IMR-90 (cell line): ENCODE data around the gene TMEM218. TPM values are rescaled to one million over a fixed set of nuclear protein-coding genes. Genes with fewer than 3 reads are reported as not detected.

ENCODE experiments used
- ATAC-seq: fragments of 200-7000 bp; cut with Tn5 transposase; 2 replicates; pipeline ENCODE4 v1.9.1; 2020; ENCODE audit warnings: low read depth, mild to moderate bottlenecking, moderate library complexity
- BruUV-seq: library from RNA; stranded (reverse); fragments of 400-500 nt; replicated peaks from 2 replicates; lab custom pipeline; 2021; lab: Mats Ljungman, UMichigan
- CTCF ChIA-PET: fragments of 300-600 bp; formaldehyde crosslinking; extraction: SDS; loops from one replicate; lab custom pipeline; 2021; ENCODE audit warnings: antibody characterized with exemption; lab: Yijun Ruan, JAX
- POLR2A ChIA-PET: fragments of 300-600 bp; sonication (Branson Sonifier 250); formaldehyde crosslinking; loops from one replicate; lab custom pipeline; 2022; ENCODE audit warnings: antibody characterized with exemption; ENCODE audit not compliant: unreplicated experiment; lab: Charles Lee
- DNase-seq: peaks from one replicate; pipeline ENCODE4 v3.0.0; 2013
- H2AFZ ChIP-seq: replicated peaks from 2 replicates; pipeline ENCODE3; 2013; ENCODE audit warnings: low read length, mild to moderate bottlenecking; ENCODE audit not compliant: poor library complexity
- H2AK5ac ChIP-seq: 2 replicates; pipeline ENCODE4 v1.6.1; 2013; ENCODE audit warnings: low read depth, low read length, inconsistent platforms
- H2AK9ac ChIP-seq: replicated peaks from 2 replicates; pipeline ENCODE3; 2013; ENCODE audit warnings: mild to moderate bottlenecking, low read depth, low read length, moderate library complexity; ENCODE audit not compliant: poor library complexity
- H2BK120ac ChIP-seq: 2 replicates; pipeline ENCODE4 v1.6.1; 2013; ENCODE audit warnings: low read depth, low read length, inconsistent platforms
- H2BK15ac ChIP-seq: 3 replicates; pipeline ENCODE4 v1.6.1; 2013; ENCODE audit warnings: low read depth, low read length, inconsistent platforms
- H2BK20ac ChIP-seq: 2 replicates; pipeline ENCODE4 v1.6.1; 2013; ENCODE audit warnings: low read depth, mild to moderate bottlenecking, inconsistent platforms, low read length, moderate library complexity
- H2BK5ac ChIP-seq: 2 replicates; pipeline ENCODE4 v1.6.1; 2013; ENCODE audit warnings: mild to moderate bottlenecking, low read depth, low read length, inconsistent platforms; ENCODE audit not compliant: poor library complexity, severe bottlenecking
- H3K14ac ChIP-seq: replicated peaks from 2 replicates; pipeline ENCODE4 v1.6.1; 2013; ENCODE audit warnings: low read depth, low read length, inconsistent platforms
- H3K18ac ChIP-seq: 2 replicates; pipeline ENCODE4 v1.6.1; 2013; ENCODE audit warnings: low read depth, low read length, control low read depth
- H3K23ac ChIP-seq: 2 replicates; pipeline ENCODE4 v1.6.1; 2013; ENCODE audit warnings: low read depth, low read length, inconsistent platforms
- H3K27ac ChIP-seq: 2 replicates; pipeline ENCODE4 v1.5.1; 2013; ENCODE audit warnings: mild to moderate bottlenecking, control low read depth, low read length; ENCODE audit not compliant: insufficient read depth
- H3K27me3 ChIP-seq: 2 replicates; pipeline ENCODE4 v1.6.1; 2013; ENCODE audit warnings: low read length; ENCODE audit not compliant: control insufficient read depth, insufficient read depth
- H3K36me3 ChIP-seq: 2 replicates; pipeline ENCODE4 v1.6.1; 2013; ENCODE audit warnings: low read length, mixed read lengths; ENCODE audit not compliant: control insufficient read depth, insufficient read depth
- H3K4ac ChIP-seq: 2 replicates; pipeline ENCODE4 v1.6.1; 2013; ENCODE audit warnings: low read depth, low read length, inconsistent platforms
- H3K4me1 ChIP-seq: 2 replicates; pipeline ENCODE4 v1.6.1; 2013; ENCODE audit warnings: low read length, mixed read lengths; ENCODE audit not compliant: control insufficient read depth, insufficient read depth
- H3K4me2 ChIP-seq: 2 replicates; pipeline ENCODE4 v1.6.1; 2013; ENCODE audit warnings: low read depth, mild to moderate bottlenecking, control low read depth, low read length, moderate library complexity
- H3K4me3 ChIP-seq: 2 replicates; pipeline ENCODE4 v1.5.1; 2013; ENCODE audit warnings: low read depth, mild to moderate bottlenecking, control low read depth, low read length, moderate library complexity; ENCODE audit not compliant: insufficient read depth
- H3K56ac ChIP-seq: 2 replicates; pipeline ENCODE4 v1.6.1; 2013; ENCODE audit warnings: low read length, inconsistent platforms; ENCODE audit not compliant: insufficient read depth; ENCODE audit errors: extremely low read depth
- H3K79me1 ChIP-seq, 2 experiments: 2 replicates each; pipeline ENCODE4 v1.6.1; 2013; ENCODE audit warnings: low read length in 2 of 2, inconsistent platforms in 1 of 2, low read depth in 1 of 2
- H3K9ac ChIP-seq: 2 replicates; pipeline ENCODE4 v1.6.1; 2013; ENCODE audit warnings: low read depth, low read length, control low read depth
- H3K9me1 ChIP-seq: 2 replicates; pipeline ENCODE4 v1.6.1; 2013; ENCODE audit warnings: low read length, inconsistent platforms; ENCODE audit not compliant: insufficient read depth
- H3K9me3 ChIP-seq: 2 replicates; pipeline ENCODE4 v1.6.1; 2013; ENCODE audit warnings: low read length; ENCODE audit not compliant: control insufficient read depth, insufficient read depth
- H4K20me1 ChIP-seq: 2 replicates; pipeline ENCODE4 v1.6.1; 2013; ENCODE audit warnings: low read length, inconsistent platforms; ENCODE audit not compliant: insufficient read depth
- H4K5ac ChIP-seq: 2 replicates; pipeline ENCODE4 v1.6.1; 2013; ENCODE audit warnings: mild to moderate bottlenecking, low read depth, low read length, control low read depth
- H4K8ac ChIP-seq, 2 experiments: 2 replicates each; pipeline ENCODE4 v1.6.1; 2013; ENCODE audit warnings: low read depth in 2 of 2, low read length in 2 of 2, control low read depth in 1 of 2, inconsistent platforms in 1 of 2
- H4K91ac ChIP-seq: 2 replicates; pipeline ENCODE4 v1.6.1; 2013; ENCODE audit warnings: low read depth, low read length, inconsistent platforms; ENCODE audit not compliant: insufficient read depth
- BHLHE40 ChIP-seq: fragments of 150-350 bp; IDR thresholded peaks from 2 replicates; pipeline ENCODE4 v1.6.1; 2016; ENCODE audit warnings: mild to moderate bottlenecking, low read depth, low read length
- RAD21 ChIP-seq: IDR thresholded peaks from 2 replicates; pipeline ENCODE4 v1.6.1; 2012; ENCODE audit warnings: low read length, improper control_type of control experiment
- dilution Hi-C: fragments of 300-500 bp; cut with HindIII; formaldehyde crosslinking; loops from one replicate; pipeline ENCODE4 v1.14.3; 2018; ENCODE audit warnings: low sequenced_read_pairs; ENCODE audit not compliant: unreplicated experiment
- in situ Hi-C: fragments of 300-500 bp; cut with MboI; formaldehyde crosslinking; loops from 3 replicates; pipeline ENCODE4 v1.14.3; 2019; ENCODE audit warnings: low sequenced_read_pairs, inconsistent platforms, mixed read lengths
- intact Hi-C: fragments of 100-400 bp; cut with micrococcal nuclease; formaldehyde crosslinking; loops from 2 replicates; pipeline ENCODE4 v1.10.0; 2022
- polyA plus RNA-seq, 3 experiments: library from polyadenylated mRNA; depleted of rRNA; stranded (reverse); fragments of >200 nt; gene quantifications; 2 replicates each; pipeline ENCODE4 v1.2.3, GENCODE V29; 2012; ENCODE audit warnings: low replicate concordance in 1 of 3
- total RNA-seq: library from RNA; depleted of rRNA; stranded (reverse); fragments of >200 nt; gene quantifications from 2 replicates; pipeline ENCODE4 v1.2.3, GENCODE V29; 2012

TMEM218 gene
- total and polyA plus RNA-seq, 2 of the 4 experiments (the other 2 are of a cell fraction) = 19.4 to 23.0 TPM

- POLR2A ChIA-PET = no interaction called here
These were observed 36.6 kb upstream of the TMEM218 start for GRCh38 chr11:125148011-125148410.

More at GRCh38 chr11:125148011-125148410, 36.6 kb upstream of the TMEM218 start:
- Histone ChIP-seq H4K5ac (no peak overlapping the region), H3K56ac (no peak overlapping the region), H3K4me2 (no peak overlapping the region), H4K20me1 (no peaks in the 10 kb centered on the region), H3K23ac (no peak overlapping the region), H3K4me1 (no peaks in the 10 kb centered on the region), H2BK5ac (no peak overlapping the region), H3K9me1 (no peaks in the 10 kb centered on the region), H3K18ac (no peak overlapping the region), H3K14ac (no peak overlapping the region), H3K36me3 (no peaks in the 10 kb centered on the region), H3K79me1 (no peaks in the 10 kb centered on the region), H3K27ac (no peak overlapping the region), H4K91ac (no peak overlapping the region), H3K4ac (no peak overlapping the region), H2AK9ac (no peak overlapping the region), H2AK5ac (no peak overlapping the region), H3K9ac (no peak overlapping the region), H3K4me3 (no peak overlapping the region), H2BK120ac (no peak overlapping the region), H2BK20ac (no peak overlapping the region), H3K9me3 (no peaks in the 10 kb centered on the region; the same call in 1 of the 2 replicates), H3K27me3 (peaks cover 23% of the 10 kb centered on the region), H2AFZ (no peak overlapping the region), H2BK15ac (no peak overlapping the region), H4K8ac (no peak overlapping the region)
- no TSS peak for BruUV-seq
- ATAC-seq (no peak), DNase-seq (no peak)
- dilution Hi-C loops = no loop called here
- CTCF ChIA-PET = no interaction called here
- TF ChIP-seq BHLHE40 (no peak), RAD21 (no peak)
- in situ Hi-C loops = loop anchor here (10.0 kb wide), 1 partner anchor 173 kb away; no protein-coding TSS in a partner anchor
- intact Hi-C loops = no loop called here
